ENCODE measurements around the gene CCDC170.

The CCDC170 gene

GRCh38 chr6:151661928-151662327 is 168.1 kb downstream of the CCDC170 start:
- Mint-ChIP-seq H3K9me3 (ENCODE audit: low read depth) (no peaks in the 10 kb centered on the region), H3K4me1 (ENCODE audit: low read depth) (no peaks in the 10 kb centered on the region)

GRCh38 chr6:151663559-151663958 is 169.7 kb downstream of the CCDC170 start:
- Mint-ChIP-seq H3K9me3 (ENCODE audit: low read depth) (no peaks in the 10 kb centered on the region), H3K4me3 (no peak overlapping the region), H3K27me3 (peaks cover 3% of the 10 kb centered on the region), H3K4me1 (ENCODE audit: low read depth) (no peaks in the 10 kb centered on the region), H3K36me3 (no peaks in the 10 kb centered on the region), H3K27ac (no peak overlapping the region)

More at GRCh38 chr6:151661928-151662327, 168.1 kb downstream of the CCDC170 start:
- H3K27ac Mint-ChIP-seq: no peak overlapping the region
- no peak overlapping the region for H3K4me3 Mint-ChIP-seq
- H3K27me3 Mint-ChIP-seq: peaks cover 3% of the 10 kb centered on the region
- H3K36me3 Mint-ChIP-seq: no peaks in the 10 kb centered on the region

GRCh38 chr6:151664390-151664789 is 170.6 kb downstream of the CCDC170 start:
- Mint-ChIP-seq H3K36me3 (no peaks in the 10 kb centered on the region), H3K4me3 (no peak overlapping the region), H3K27ac (no peak overlapping the region), H3K4me1 (ENCODE audit: low read depth) (no peaks in the 10 kb centered on the region), H3K27me3 (peaks cover 2% of the 10 kb centered on the region), H3K9me3 (ENCODE audit: low read depth) (no peaks in the 10 kb centered on the region)

- Mint-ChIP-seq H3K4me1 (ENCODE audit: low read depth) (no peaks in the 10 kb centered on the region), H3K36me3 (no peaks in the 10 kb centered on the region), H3K27me3 (peaks cover 2% of the 10 kb centered on the region), H3K4me3 (no peak overlapping the region), H3K9me3 (ENCODE audit: low read depth) (no peaks in the 10 kb centered on the region), H3K27ac (no peak overlapping the region)
Observed at GRCh38 chr6:151665329-151665728, 171.5 kb downstream of the CCDC170 start.

GRCh38 chr6:151666526-151666925 is 172.7 kb downstream of the CCDC170 start:
- no peaks in the 10 kb centered on the region for H3K4me1 Mint-ChIP-seq (ENCODE audit: low read depth)
- H3K36me3 Mint-ChIP-seq: no peaks in the 10 kb centered on the region
- no peak overlapping the region for H3K4me3 Mint-ChIP-seq
- no peaks in the 10 kb centered on the region for H3K9me3 Mint-ChIP-seq (ENCODE audit: low read depth)
- no peak overlapping the region for H3K27ac Mint-ChIP-seq
- H3K27me3 Mint-ChIP-seq: peaks cover 5% of the 10 kb centered on the region

- H3K27me3 Mint-ChIP-seq: peaks cover 5% of the 10 kb centered on the region
- no peaks in the 10 kb centered on the region for H3K4me1 Mint-ChIP-seq (ENCODE audit: low read depth)
- H3K27ac Mint-ChIP-seq: no peak overlapping the region
- no peaks in the 10 kb centered on the region for H3K9me3 Mint-ChIP-seq (ENCODE audit: low read depth)
- no peaks in the 10 kb centered on the region for H3K36me3 Mint-ChIP-seq
- H3K4me3 Mint-ChIP-seq: no peak overlapping the region
Observed at GRCh38 chr6:151669208-151669560, 175.4 kb downstream of the CCDC170 start.

- Mint-ChIP-seq H3K9me3 (ENCODE audit: low read depth) (no peaks in the 10 kb centered on the region), H3K36me3 (no peaks in the 10 kb centered on the region)
Observed at GRCh38 chr6:151670116-151670515, 176.3 kb downstream of the CCDC170 start.

More at GRCh38 chr6:151670116-151670515, 176.3 kb downstream of the CCDC170 start:
- H3K27me3 Mint-ChIP-seq: peaks cover 5% of the 10 kb centered on the region
- no peaks in the 10 kb centered on the region for H3K4me1 Mint-ChIP-seq (ENCODE audit: low read depth)
- H3K27ac Mint-ChIP-seq: no peak overlapping the region
- H3K4me3 Mint-ChIP-seq: no peak overlapping the region
